ENCODE measurements around the gene C6orf120. TPM values are rescaled to one million over a fixed set of nuclear protein-coding genes. Genes with fewer than 3 reads are reported as not detected.

C6orf120 gene
- total and polyA plus RNA-seq, 2 of the 13 experiments (the other 11 are each of a cell fraction or from before 2014, with no cell fraction given), result 21.7 to 29.9 TPM

GRCh38 chr6:169701954-169702839 is at the start of gene C6orf120, which contains the start of gene WDR27 (continued):
- TF ChIP-seq ZNF512B (CRISPR knock-in tag; IDR thresholded peaks at IDR 0.05; ENCODE audit: borderline replicate concordance) (no peak; the same call in 1 of the 2 replicates), ZNF550 (CRISPR knock-in tag; IDR thresholded peaks at IDR 0.05; ENCODE audit: borderline replicate concordance) (no peak), MEIS1 (CRISPR knock-in tag; IDR thresholded peaks at IDR 0.05; ENCODE audit: borderline replicate concordance) (peak; percentile 97), TRIM22 (IDR thresholded peaks at IDR 0.05) (no peak), PAF1 (CRISPR knock-in tag; IDR thresholded peaks at IDR 0.05) (peak; percentile 89; the same call in 1 of the 2 replicates), PHF21A (CRISPR knock-in tag; IDR thresholded peaks at IDR 0.05) (peak; percentile 71; the same call in 1 of the 2 replicates), ONECUT2 (CRISPR knock-in tag; IDR thresholded peaks at IDR 0.05) (0 out of 2 replicates have a peak, but pooled peaks have one; percentile 14), ZNF7 (CRISPR knock-in tag; IDR thresholded peaks at IDR 0.05) (no peak), ZNF75D (CRISPR knock-in tag; IDR thresholded peaks at IDR 0.05; ENCODE audit: borderline replicate concordance) (peak; percentile 7; the same call in 1 of the 2 replicates), ZNF430 (CRISPR knock-in tag; IDR thresholded peaks at IDR 0.05) (peak; percentile 99), KLF12 (CRISPR knock-in tag; IDR thresholded peaks at IDR 0.05; ENCODE audit: borderline replicate concordance) (peak; percentile 84; the same call in 1 of the 2 replicates), ZNF546 (CRISPR knock-in tag; conservative IDR thresholded peaks at IDR 0.05) (peak; percentile 99), TARDBP (CRISPR knock-in tag; IDR thresholded peaks at IDR 0.05) (peak; percentile 93), KDM3A (CRISPR knock-in tag; IDR thresholded peaks at IDR 0.05; ENCODE audit: low read depth) (peak; percentile 85; the same call in 1 of the 2 replicates)
- TF ChIP-seq, protein P1, sequence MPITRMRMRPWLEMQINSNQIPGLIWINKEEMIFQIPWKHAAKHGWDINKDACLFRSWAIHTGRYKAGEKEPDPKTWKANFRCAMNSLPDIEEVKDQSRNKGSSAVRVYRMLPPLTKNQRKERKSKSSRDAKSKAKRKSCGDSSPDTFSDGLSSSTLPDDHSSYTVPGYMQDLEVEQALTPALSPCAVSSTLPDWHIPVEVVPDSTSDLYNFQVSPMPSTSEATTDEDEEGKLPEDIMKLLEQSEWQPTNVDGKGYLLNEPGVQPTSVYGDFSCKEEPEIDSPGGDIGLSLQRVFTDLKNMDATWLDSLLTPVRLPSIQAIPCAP (CRISPR knock-in tag; IDR thresholded peaks at IDR 0.05; ENCODE audit: low read depth), result no peak
- TF ChIP-seq, protein P2, sequence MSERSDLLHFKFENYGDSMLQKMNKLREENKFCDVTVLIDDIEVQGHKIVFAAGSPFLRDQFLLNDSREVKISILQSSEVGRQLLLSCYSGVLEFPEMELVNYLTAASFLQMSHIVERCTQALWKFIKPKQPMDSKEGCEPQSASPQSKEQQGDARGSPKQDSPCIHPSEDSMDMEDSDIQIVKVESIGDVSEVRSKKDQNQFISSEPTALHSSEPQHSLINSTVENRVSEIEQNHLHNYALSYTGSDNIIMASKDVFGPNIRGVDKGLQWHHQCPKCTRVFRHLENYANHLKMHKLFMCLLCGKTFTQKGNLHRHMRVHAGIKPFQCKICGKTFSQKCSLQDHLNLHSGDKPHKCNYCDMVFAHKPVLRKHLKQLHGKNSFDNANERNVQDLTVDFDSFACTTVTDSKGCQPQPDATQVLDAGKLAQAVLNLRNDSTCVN (CRISPR knock-in tag; IDR thresholded peaks at IDR 0.05; ENCODE audit: borderline replicate concordance), result peak; percentile 51; the same call in 1 of the 2 replicates
- TF ChIP-seq, protein P3, sequence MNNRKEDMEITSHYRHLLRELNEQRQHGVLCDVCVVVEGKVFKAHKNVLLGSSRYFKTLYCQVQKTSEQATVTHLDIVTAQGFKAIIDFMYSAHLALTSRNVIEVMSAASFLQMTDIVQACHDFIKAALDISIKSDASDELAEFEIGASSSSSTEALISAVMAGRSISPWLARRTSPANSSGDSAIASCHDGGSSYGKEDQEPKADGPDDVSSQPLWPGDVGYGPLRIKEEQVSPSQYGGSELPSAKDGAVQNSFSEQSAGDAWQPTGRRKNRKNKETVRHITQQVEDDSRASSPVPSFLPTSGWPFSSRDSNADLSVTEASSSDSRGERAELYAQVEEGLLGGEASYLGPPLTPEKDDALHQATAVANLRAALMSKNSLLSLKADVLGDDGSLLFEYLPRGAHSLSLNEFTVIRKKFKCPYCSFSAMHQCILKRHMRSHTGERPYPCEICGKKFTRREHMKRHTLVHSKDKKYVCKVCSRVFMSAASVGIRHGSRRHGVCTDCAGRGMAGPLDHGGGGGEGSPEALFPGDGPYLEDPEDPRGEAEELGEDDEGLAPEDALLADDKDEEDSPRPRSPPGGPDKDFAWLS (CRISPR knock-in tag; IDR thresholded peaks at IDR 0.05; ENCODE audit: borderline replicate concordance), result peak; percentile 97; the same call in 1 of the 2 replicates
- TF ChIP-seq, protein P4, sequence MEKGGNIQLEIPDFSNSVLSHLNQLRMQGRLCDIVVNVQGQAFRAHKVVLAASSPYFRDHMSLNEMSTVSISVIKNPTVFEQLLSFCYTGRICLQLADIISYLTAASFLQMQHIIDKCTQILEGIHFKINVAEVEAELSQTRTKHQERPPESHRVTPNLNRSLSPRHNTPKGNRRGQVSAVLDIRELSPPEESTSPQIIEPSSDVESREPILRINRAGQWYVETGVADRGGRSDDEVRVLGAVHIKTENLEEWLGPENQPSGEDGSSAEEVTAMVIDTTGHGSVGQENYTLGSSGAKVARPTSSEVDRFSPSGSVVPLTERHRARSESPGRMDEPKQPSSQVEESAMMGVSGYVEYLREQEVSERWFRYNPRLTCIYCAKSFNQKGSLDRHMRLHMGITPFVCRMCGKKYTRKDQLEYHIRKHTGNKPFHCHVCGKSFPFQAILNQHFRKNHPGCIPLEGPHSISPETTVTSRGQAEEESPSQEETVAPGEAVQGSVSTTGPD (CRISPR knock-in tag; IDR thresholded peaks at IDR 0.05), result peak; percentile 83
